HepG2 (cell line): ENCODE measurements around the gene CASZ1. TPM values are rescaled to one million over a fixed set of nuclear protein-coding genes. Genes with fewer than 3 reads are reported as not detected.

Experiments
- AGO1 ChIP-seq: fragments of 200-400 bp; formaldehyde crosslinking; IDR thresholded peaks from 2 replicates; pipeline ENCODE4 v1.6.1; 2017; ENCODE audit warnings: mild to moderate bottlenecking, low read depth, low read length, moderate library complexity; ENCODE audit not compliant: poor library complexity, severe bottlenecking
- DPF2 ChIP-seq: sonication (generic); formaldehyde crosslinking; IDR thresholded peaks from 2 replicates; pipeline ENCODE4 v1.4.0; 2020; ENCODE audit warnings: mild to moderate bottlenecking, low read depth, missing genetic modification reagents, borderline replicate concordance
- KDM2A ChIP-seq: sonication (generic); formaldehyde crosslinking; IDR thresholded peaks from 2 replicates; pipeline ENCODE4 v1.4.0; 2020; ENCODE audit warnings: low read depth, missing genetic modification reagents, borderline replicate concordance
- PPARG ChIP-seq: conservative IDR thresholded peaks from 2 replicates; pipeline ENCODE4 v1.6.1; 2016; ENCODE audit warnings: missing biosample characterization, missing genetic modification reagents
- RARA ChIP-seq: IDR thresholded peaks from 2 replicates; pipeline ENCODE4 v1.6.1; 2016; ENCODE audit warnings: missing genetic modification reagents, missing compliant biosample characterization
- REPIN1 ChIP-seq: sonication (generic); formaldehyde crosslinking; IDR thresholded peaks from 2 replicates; pipeline ENCODE4 v1.8.0; 2022; ENCODE audit warnings: missing genetic modification reagents, low read depth, mild to moderate bottlenecking, borderline replicate concordance
- SP4 ChIP-seq: sonication (generic); formaldehyde crosslinking; IDR thresholded peaks from 2 replicates; pipeline ENCODE4 v1.8.1; 2023; ENCODE audit warnings: mild to moderate bottlenecking, missing genetic modification reagents
- ZKSCAN5 ChIP-seq: sonication (generic); formaldehyde crosslinking; IDR thresholded peaks from 2 replicates; pipeline ENCODE4 v1.5.1; 2020; ENCODE audit warnings: mild to moderate bottlenecking, missing genetic modification reagents
- ZNF121 ChIP-seq: sonication (generic); formaldehyde crosslinking; IDR thresholded peaks from 2 replicates; pipeline ENCODE4 v1.5.0; 2020; ENCODE audit warnings: mild to moderate bottlenecking, missing genetic modification reagents
- ZNF205 ChIP-seq: IDR thresholded peaks from 2 replicates; pipeline ENCODE4 v1.6.1; 2018; ENCODE audit warnings: missing biosample characterization, missing genetic modification reagents
- ZNF354B ChIP-seq: sonication (generic); formaldehyde crosslinking; IDR thresholded peaks from 2 replicates; pipeline ENCODE4 v1.8.0; 2022; ENCODE audit warnings: mild to moderate bottlenecking, missing genetic modification reagents
- ZNF777 ChIP-seq: sonication (generic); formaldehyde crosslinking; IDR thresholded peaks from 2 replicates; pipeline ENCODE4 v1.4.0; 2020; ENCODE audit warnings: missing genetic modification reagents
- polyA plus RNA-seq, 8 experiments: library from polyadenylated mRNA; depleted of rRNA in 3 of 8; stranded (reverse) in 7 of 8; unstranded in 1 of 8; fragments of >200 nt; fragmentation: Illumina TruSeq in 4 of 8; extraction: Trizol in 4 of 8; gene quantifications; 2 replicates each; pipeline versions ENCODE4 v1.2.1 to v1.2.3, GENCODE V29; 2011 to 2016; ENCODE audit warnings: low read depth in 4 of 8, missing spikeins in 1 of 8, mixed read lengths in 1 of 8; ENCODE audit not compliant: insufficient read depth in 1 of 8
- total RNA-seq, 5 experiments: library from RNA; depleted of rRNA; stranded (reverse); fragments of >200 nt; fragmentation: Illumina TruSeq; extraction: Trizol; gene quantifications; 2 replicates each; pipeline ENCODE4 v1.2.3, GENCODE V29; 2016; ENCODE audit warnings: low read depth in 1 of 5
- TF ChIP-seq, protein P1 (sequence below): sonication (generic); formaldehyde crosslinking; IDR thresholded peaks from 2 replicates; pipeline ENCODE4 v1.5.1; 2020; ENCODE audit warnings: mild to moderate bottlenecking, missing genetic modification reagents
- TF ChIP-seq, protein P2 (sequence below): IDR thresholded peaks from 2 replicates; pipeline ENCODE4 v1.6.1; 2018; ENCODE audit warnings: missing genetic modification reagents, mild to moderate bottlenecking, missing compliant biosample characterization
- TF ChIP-seq, protein P3 (sequence below): IDR thresholded peaks from 2 replicates; pipeline ENCODE4 v1.6.1; 2016; ENCODE audit warnings: missing compliant biosample characterization, missing genetic modification reagents, borderline replicate concordance

Gene CASZ1
- total and polyA plus RNA-seq, 2 of the 13 experiments (the other 11 are each of a cell fraction or from before 2014, with no cell fraction given) = 1.9 to 3.7 TPM

DNA sequence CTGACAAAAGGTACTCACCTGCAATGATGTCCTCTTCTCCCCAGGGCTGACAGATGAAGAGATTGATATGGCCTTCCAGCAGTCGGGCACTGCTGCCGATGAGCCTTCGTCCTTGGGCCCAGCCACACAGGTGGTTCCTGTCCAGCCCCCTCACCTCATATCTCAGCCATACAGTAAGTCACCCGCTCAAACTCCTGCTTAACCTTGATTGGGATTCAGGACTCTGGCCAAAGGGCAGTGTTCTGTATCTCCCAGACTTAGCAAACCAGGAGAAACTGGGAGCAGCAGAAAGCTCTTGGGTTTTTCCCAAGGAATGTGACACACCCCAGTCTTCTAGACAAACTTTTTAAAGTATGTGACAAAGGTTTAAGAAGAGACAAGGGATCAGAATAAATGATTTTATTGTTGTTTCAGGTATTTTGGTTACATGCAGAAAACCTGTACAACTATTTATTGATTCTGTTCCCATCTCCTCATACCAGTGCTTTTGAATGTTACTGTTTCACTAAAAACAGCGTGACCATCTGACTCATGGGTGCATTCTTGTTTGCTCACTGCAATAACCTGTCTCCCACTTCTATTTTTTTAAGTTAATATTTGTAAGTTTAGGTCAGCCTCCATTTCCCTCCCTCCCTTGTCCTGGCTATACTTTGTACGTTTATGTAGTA is 197.1 kb downstream of the CASZ1 start (continued):
- TF ChIP-seq ZNF354B (CRISPR knock-in tag) (no peak), RARA (CRISPR knock-in tag) (peak; percentile 64), REPIN1 (CRISPR knock-in tag) (peak; percentile 14; the same call in 1 of the 2 replicates), ZNF205 (CRISPR knock-in tag) (peak; percentile 83), DPF2 (CRISPR knock-in tag) (peak; percentile 60; the same call in 1 of the 2 replicates), ZNF121 (CRISPR knock-in tag) (0 out of 2 replicates have a peak, but pooled peaks have one; percentile 15), SP4 (CRISPR knock-in tag) (no peak), PPARG (peak; percentile 95), AGO1 (no peak), KDM2A (CRISPR knock-in tag) (0 out of 2 replicates have a peak, but pooled peaks have one; percentile 26), ZKSCAN5 (CRISPR knock-in tag) (no peak), ZNF777 (no peak)
- TF ChIP-seq, protein P1, sequence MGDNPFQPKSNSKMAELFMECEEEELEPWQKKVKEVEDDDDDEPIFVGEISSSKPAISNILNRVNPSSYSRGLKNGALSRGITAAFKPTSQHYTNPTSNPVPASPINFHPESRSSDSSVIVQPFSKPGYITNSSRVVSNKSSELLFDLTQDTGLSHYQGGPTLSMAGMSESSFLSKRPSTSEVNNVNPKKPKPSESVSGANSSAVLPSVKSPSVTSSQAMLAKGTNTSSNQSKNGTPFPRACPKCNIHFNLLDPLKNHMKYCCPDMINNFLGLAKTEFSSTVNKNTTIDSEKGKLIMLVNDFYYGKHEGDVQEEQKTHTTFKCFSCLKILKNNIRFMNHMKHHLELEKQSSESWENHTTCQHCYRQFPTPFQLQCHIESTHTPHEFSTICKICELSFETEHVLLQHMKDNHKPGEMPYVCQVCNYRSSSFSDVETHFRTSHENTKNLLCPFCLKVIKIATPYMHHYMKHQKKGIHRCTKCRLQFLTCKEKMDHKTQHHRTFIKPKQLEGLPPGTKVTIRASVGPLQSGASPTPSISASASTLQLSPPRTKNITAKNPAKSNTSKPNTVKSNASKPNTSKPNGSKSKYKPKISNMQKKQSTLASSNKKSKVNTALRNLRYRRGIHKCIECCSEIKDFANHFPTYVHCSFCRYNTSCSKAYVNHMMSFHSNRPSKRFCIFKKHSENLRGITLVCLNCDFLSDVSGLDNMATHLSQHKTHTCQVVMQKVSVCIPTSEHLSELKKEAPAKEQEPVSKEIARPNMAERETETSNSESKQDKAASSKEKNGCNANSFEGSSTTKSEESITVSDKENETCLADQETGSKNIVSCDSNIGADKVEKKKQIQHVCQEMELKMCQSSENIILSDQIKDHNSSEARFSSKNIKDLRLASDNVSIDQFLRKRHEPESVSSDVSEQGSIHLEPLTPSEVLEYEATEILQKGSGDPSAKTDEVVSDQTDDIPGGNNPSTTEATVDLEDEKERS = 0 out of 2 replicates have a peak, but pooled peaks have one; percentile 47
- TF ChIP-seq, protein P2, sequence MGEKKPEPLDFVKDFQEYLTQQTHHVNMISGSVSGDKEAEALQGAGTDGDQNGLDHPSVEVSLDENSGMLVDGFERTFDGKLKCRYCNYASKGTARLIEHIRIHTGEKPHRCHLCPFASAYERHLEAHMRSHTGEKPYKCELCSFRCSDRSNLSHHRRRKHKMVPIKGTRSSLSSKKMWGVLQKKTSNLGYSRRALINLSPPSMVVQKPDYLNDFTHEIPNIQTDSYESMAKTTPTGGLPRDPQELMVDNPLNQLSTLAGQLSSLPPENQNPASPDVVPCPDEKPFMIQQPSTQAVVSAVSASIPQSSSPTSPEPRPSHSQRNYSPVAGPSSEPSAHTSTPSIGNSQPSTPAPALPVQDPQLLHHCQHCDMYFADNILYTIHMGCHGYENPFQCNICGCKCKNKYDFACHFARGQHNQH (CRISPR knock-in tag) = peak; percentile 39; the same call in 1 of the 2 replicates
- TF ChIP-seq, protein P3, sequence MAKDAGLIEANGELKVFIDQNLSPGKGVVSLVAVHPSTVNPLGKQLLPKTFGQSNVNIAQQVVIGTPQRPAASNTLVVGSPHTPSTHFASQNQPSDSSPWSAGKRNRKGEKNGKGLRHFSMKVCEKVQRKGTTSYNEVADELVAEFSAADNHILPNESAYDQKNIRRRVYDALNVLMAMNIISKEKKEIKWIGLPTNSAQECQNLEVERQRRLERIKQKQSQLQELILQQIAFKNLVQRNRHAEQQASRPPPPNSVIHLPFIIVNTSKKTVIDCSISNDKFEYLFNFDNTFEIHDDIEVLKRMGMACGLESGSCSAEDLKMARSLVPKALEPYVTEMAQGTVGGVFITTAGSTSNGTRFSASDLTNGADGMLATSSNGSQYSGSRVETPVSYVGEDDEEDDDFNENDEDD (CRISPR knock-in tag) = peak; percentile 87; the same call in 1 of the 2 replicates
- TF ChIP-seq, all 625 proteins: peak for 140
